ENCODE data around the gene GABRQ.

Gene GABRQ

GRCh38 chrX:152601848-152602616, 35.7 kb upstream of the GABRQ start:
- no peak overlapping the region for H3K4me2 ChIP-seq (ENCODE audit: insufficient read depth, low read length)
- H3K9ac ChIP-seq (ENCODE audit: low read depth, low read length), result no peak overlapping the region
- H3K4me1 ChIP-seq (ENCODE audit: insufficient read depth, low read length), result no peaks in the 10 kb centered on the region
- no peaks in the 10 kb centered on the region for H3K79me2 ChIP-seq (ENCODE audit: insufficient read depth, low read length)
- H3K4me3 ChIP-seq (ENCODE audit: low read depth in 1 of 2, low read length in 2 of 2), result no peak overlapping the region
- ATAC-seq (ENCODE audit: insufficient read depth, low read depth) (no peak), DNase-seq (peak; percentile 4)
- no peak overlapping the region for H2AFZ ChIP-seq (ENCODE audit: low read depth, low read length)
- no peaks in the 10 kb centered on the region for H3K36me3 ChIP-seq (ENCODE audit: insufficient read depth, low read length)
- TF ChIP-seq CTCF (IDR thresholded peaks at IDR 0.05; ENCODE audit: borderline replicate concordance, extremely low read depth, low read length, poor library complexity, severe bottlenecking) (peak; percentile 27), EZH2 (IDR thresholded peaks at IDR 0.05; ENCODE audit: borderline replicate concordance, low read depth, low read length, severe bottlenecking) (no peak)
- no peaks in the 10 kb centered on the region for H3K9me3 ChIP-seq (ENCODE audit: insufficient read depth, low read length, severe bottlenecking)
- no peaks in the 10 kb centered on the region for H4K20me1 ChIP-seq (ENCODE audit: insufficient read depth, low read length)
- no peaks in the 10 kb centered on the region for H3K27me3 ChIP-seq (ENCODE audit: insufficient read depth, low read length, poor library complexity)
- no peak overlapping the region for H3K27ac ChIP-seq (ENCODE audit: low read length)

GRCh38 chrX:152614791-152615190, 22.9 kb upstream of the GABRQ start:
- no peak overlapping the region for H3K4me2 ChIP-seq (ENCODE audit: insufficient read depth, low read length)
- no peak for DNase-seq
- H3K79me2 ChIP-seq (ENCODE audit: insufficient read depth, low read length), result no peaks in the 10 kb centered on the region
- H3K9me3 ChIP-seq (ENCODE audit: insufficient read depth, low read length, severe bottlenecking), result no peaks in the 10 kb centered on the region
- H3K27ac ChIP-seq (ENCODE audit: low read length), result no peak overlapping the region
- H2AFZ ChIP-seq (ENCODE audit: low read depth, low read length), result no peak overlapping the region
- H3K9ac ChIP-seq (ENCODE audit: low read depth, low read length), result no peak overlapping the region
- H3K36me3 ChIP-seq (ENCODE audit: insufficient read depth, low read length), result no peaks in the 10 kb centered on the region
- ATAC-seq (ENCODE audit: insufficient read depth, low read depth), result no peak
- H4K20me1 ChIP-seq (ENCODE audit: insufficient read depth, low read length), result no peaks in the 10 kb centered on the region
- no peak for TF ChIP-seq EZH2 (IDR thresholded peaks at IDR 0.05; ENCODE audit: borderline replicate concordance, low read depth, low read length, severe bottlenecking)
- no peak for TF ChIP-seq CTCF (IDR thresholded peaks at IDR 0.05; ENCODE audit: borderline replicate concordance, extremely low read depth, low read length, poor library complexity, severe bottlenecking)
- no peaks in the 10 kb centered on the region for H3K4me1 ChIP-seq (ENCODE audit: insufficient read depth, low read length)
- H3K4me3 ChIP-seq (ENCODE audit: low read depth in 1 of 2, low read length in 2 of 2), result no peak overlapping the region
- H3K27me3 ChIP-seq (ENCODE audit: insufficient read depth, low read length, poor library complexity), result no peaks in the 10 kb centered on the region

- ATAC-seq (ENCODE audit: insufficient read depth, low read depth), result no peak
- H3K27me3 ChIP-seq (ENCODE audit: insufficient read depth, low read length, poor library complexity), result no peaks in the 10 kb centered on the region
- no peak overlapping the region for H3K4me2 ChIP-seq (ENCODE audit: insufficient read depth, low read length)
- no peak for DNase-seq
- H3K79me2 ChIP-seq (ENCODE audit: insufficient read depth, low read length), result no peaks in the 10 kb centered on the region
- H3K4me3 ChIP-seq (ENCODE audit: low read depth in 1 of 2, low read length in 2 of 2), result no peak overlapping the region
- H3K4me1 ChIP-seq (ENCODE audit: insufficient read depth, low read length), result no peaks in the 10 kb centered on the region
- no peak for TF ChIP-seq CTCF (IDR thresholded peaks at IDR 0.05; ENCODE audit: borderline replicate concordance, extremely low read depth, low read length, poor library complexity, severe bottlenecking)
- TF ChIP-seq EZH2 (IDR thresholded peaks at IDR 0.05; ENCODE audit: borderline replicate concordance, low read depth, low read length, severe bottlenecking), result no peak
- no peaks in the 10 kb centered on the region for H3K36me3 ChIP-seq (ENCODE audit: insufficient read depth, low read length)
- H3K9ac ChIP-seq (ENCODE audit: low read depth, low read length), result no peak overlapping the region
- H3K27ac ChIP-seq (ENCODE audit: low read length), result no peak overlapping the region
- H4K20me1 ChIP-seq (ENCODE audit: insufficient read depth, low read length), result no peaks in the 10 kb centered on the region
- H3K9me3 ChIP-seq (ENCODE audit: insufficient read depth, low read length, severe bottlenecking), result no peaks in the 10 kb centered on the region
- H2AFZ ChIP-seq (ENCODE audit: low read depth, low read length), result no peak overlapping the region
Measured at GRCh38 chrX:152619897-152620296, 17.8 kb upstream of the GABRQ start.
